RWPE2 (cell line): ENCODE results near the gene PDZRN4.
"Not testable (repeated sequence)": the region's sequence is repeated elsewhere in the genome, so short reads cannot be mapped to it uniquely, and the experiment has no call there.

ENCODE experiments used
- ATAC-seq: fragments of 200-7000 bp; cut with Tn5 transposase; 3 replicates; pipeline ENCODE4 v1.9.1; 2021; ENCODE audit warnings: low read depth
- DNase-seq: peaks from one replicate; pipeline ENCODE4 v3.0.0-alpha.2; 2020; ENCODE audit warnings: low spot score
- H3K27ac ChIP-seq: fragments of 450-650 bp; 2 replicates; pipeline ENCODE4 v1.5.1; 2017; ENCODE audit warnings: mild to moderate bottlenecking; ENCODE audit not compliant: poor library complexity, severe bottlenecking
- H3K27me3 ChIP-seq: fragments of 250-450 bp; sonication (Bioruptor Pico); 2 replicates; pipeline ENCODE4 v1.5.1; 2021; ENCODE audit warnings: mild to moderate bottlenecking, moderate library complexity; ENCODE audit not compliant: insufficient read depth, poor library complexity, severe bottlenecking
- H3K36me3 ChIP-seq: fragments of 250-450 bp; sonication (Bioruptor Pico); 2 replicates; pipeline ENCODE4 v1.5.1; 2020; ENCODE audit warnings: low read depth, mild to moderate bottlenecking, moderate library complexity
- H3K4me1 ChIP-seq: fragments of 250-450 bp; sonication (Bioruptor Pico); 2 replicates; pipeline ENCODE4 v1.5.1; 2021; ENCODE audit warnings: mild to moderate bottlenecking, moderate library complexity; ENCODE audit not compliant: insufficient read depth, poor library complexity, severe bottlenecking
- H3K4me3 ChIP-seq: fragments of 250-450 bp; sonication (Bioruptor Pico); 2 replicates; pipeline ENCODE4 v1.5.1; 2021; ENCODE audit warnings: mild to moderate bottlenecking, moderate library complexity; ENCODE audit not compliant: severe bottlenecking
- H3K9me3 ChIP-seq: fragments of 250-450 bp; sonication (Bioruptor Pico); 2 replicates; pipeline ENCODE4 v1.5.1; 2021; ENCODE audit warnings: mild to moderate bottlenecking, moderate library complexity; ENCODE audit not compliant: severe bottlenecking
- CTCF ChIP-seq: fragments of 450-650 bp; IDR thresholded peaks from one replicate; pipeline ENCODE4 v1.5.1; 2017; ENCODE audit warnings: mild to moderate bottlenecking, moderate library complexity; ENCODE audit not compliant: poor library complexity, severe bottlenecking

Gene PDZRN4

GRCh38 chr12:41162461-41162860 lies 25.7 kb upstream of the PDZRN4 start:
- DNase-seq (no peak), ATAC-seq (no peak)
- Histone ChIP-seq H3K27me3 (no peaks in the 10 kb centered on the region), H3K4me1 (no peaks in the 10 kb centered on the region), H3K9me3 (no peaks in the 10 kb centered on the region), H3K27ac (no peak overlapping the region), H3K4me3 (no peak overlapping the region), H3K36me3 (no peaks in the 10 kb centered on the region)
- no peak for TF ChIP-seq CTCF

DNA sequence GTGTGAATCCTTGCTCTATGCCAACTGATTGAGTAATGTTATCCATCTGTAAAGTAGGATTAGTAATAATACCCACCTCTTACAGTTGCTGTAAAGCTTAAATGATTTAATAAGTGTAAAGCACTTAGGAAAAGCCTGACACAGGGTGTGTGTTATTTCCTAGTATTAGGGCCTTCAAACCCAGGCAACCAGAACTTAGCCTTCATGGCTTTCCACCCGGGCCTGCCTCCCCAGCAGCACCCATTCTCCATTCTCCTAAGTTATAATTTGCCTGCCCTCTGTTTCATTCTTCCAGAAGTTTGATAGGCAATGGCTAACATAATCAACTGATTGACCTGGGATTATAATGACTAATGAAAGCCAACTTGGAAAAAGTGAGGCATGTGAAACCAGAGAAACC lies 20.4 kb upstream of the PDZRN4 start:
- Histone ChIP-seq H3K27ac (no peak overlapping the region), H3K4me1 (no peaks in the 10 kb centered on the region), H3K4me3 (no peak overlapping the region), H3K36me3 (no peaks in the 10 kb centered on the region), H3K27me3 (no peaks in the 10 kb centered on the region), H3K9me3 (no peaks in the 10 kb centered on the region)
- no peak for TF ChIP-seq CTCF
- DNase-seq (no peak), ATAC-seq (no peak)

GRCh38 chr12:41174602-41175001 lies 13.5 kb upstream of the PDZRN4 start:
- Histone ChIP-seq H3K36me3 (no peaks in the 10 kb centered on the region), H3K4me3 (no peak overlapping the region), H3K4me1 (no peaks in the 10 kb centered on the region), H3K9me3 (no peaks in the 10 kb centered on the region), H3K27ac (no peak overlapping the region), H3K27me3 (peaks cover 5% of the 10 kb centered on the region)
- ATAC-seq (no peak), DNase-seq (no peak)
- no peak for TF ChIP-seq CTCF

GRCh38 chr12:41179507-41179906 lies 8.6 kb upstream of the PDZRN4 start:
- H3K9me3 ChIP-seq, H3K4me1 ChIP-seq, ATAC-seq, DNase-seq, H3K27ac ChIP-seq, H3K27me3 ChIP-seq, H3K36me3 ChIP-seq, H3K4me3 ChIP-seq: not testable (repeated sequence)

DNA sequence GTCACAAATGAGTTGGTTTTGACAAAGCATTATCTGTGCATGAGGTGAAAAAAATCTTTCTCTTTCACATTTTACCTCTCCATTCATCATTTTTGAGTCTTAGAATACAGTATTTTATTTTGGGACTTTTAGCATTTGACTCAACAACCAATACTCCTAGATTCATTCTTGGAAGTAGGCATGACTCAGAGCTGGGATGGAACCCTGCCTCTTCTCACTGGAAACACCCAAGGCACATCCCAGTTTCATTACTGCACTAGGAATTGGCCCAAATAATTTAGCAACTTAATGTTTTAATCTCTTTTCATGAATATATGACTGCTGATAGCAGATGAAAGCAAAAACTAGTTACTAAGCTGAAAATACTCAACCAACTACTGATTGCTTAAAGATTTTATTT lies 3.3 kb upstream of the PDZRN4 start:
- Histone ChIP-seq H3K27me3 (peaks cover 39% of the 10 kb centered on the region), H3K9me3 (no peaks in the 10 kb centered on the region), H3K27ac (no peak overlapping the region), H3K4me1 (no peaks in the 10 kb centered on the region), H3K36me3 (no peaks in the 10 kb centered on the region), H3K4me3 (no peak overlapping the region)
- ATAC-seq (no peak), DNase-seq (no peak)
- no peak for TF ChIP-seq CTCF

- Histone ChIP-seq H3K4me1 (no peaks in the 10 kb centered on the region), H3K27ac (no peak overlapping the region)
These were observed 2.1 kb upstream of the PDZRN4 start for GRCh38 chr12:41186026-41186425.

More at GRCh38 chr12:41186026-41186425, 2.1 kb upstream of the PDZRN4 start:
- no peaks in the 10 kb centered on the region for H3K9me3 ChIP-seq
- H3K36me3 ChIP-seq: no peaks in the 10 kb centered on the region
- H3K27me3 ChIP-seq: peaks cover 50% of the 10 kb centered on the region
- DNase-seq (no peak), ATAC-seq (no peak)
- H3K4me3 ChIP-seq: no peak overlapping the region
- no peak for TF ChIP-seq CTCF
